Heart right ventricle (tissue), 16 donors: ENCODE results near the gene BNC2. TPM values are rescaled to one million over a fixed set of nuclear protein-coding genes. Genes with fewer than 3 reads are reported as not detected.

Source experiments
- ATAC-seq, 8 donors: fragments of 200-7000 bp; cut with Tn5 transposase; one replicate each; pipeline ENCODE4 v1.9.1; 2020; ENCODE audit warnings: mild to moderate bottlenecking in 8 of 8, moderate library complexity in 8 of 8, moderate number of reproducible peaks in 1 of 8
- DNase-seq, 2 donors: peaks; one replicate each; pipeline ENCODE4 v3.0.0-alpha.2; 2020
- H3K27ac ChIP-seq, 10 donors: fragments of 200-600 bp; sonication (generic) in 2 of 10; one replicate each; pipeline versions ENCODE4 v1.5.0 to v1.8.0; 2020 to 2022; ENCODE audit warnings: mild to moderate bottlenecking in 3 of 10
- H3K27me3 ChIP-seq, 7 donors: fragments of 200-600 bp; one replicate each; pipeline ENCODE4 v1.8.0; 2021 to 2022; ENCODE audit warnings: mild to moderate bottlenecking in 2 of 7
- H3K36me3 ChIP-seq, 9 donors: fragments of 200-600 bp; sonication (generic) in 1 of 9; one replicate each; pipeline versions ENCODE4 v1.5.0 to v1.8.0; 2020 to 2022; ENCODE audit warnings: mild to moderate bottlenecking in 2 of 9
- H3K4me1 ChIP-seq, 9 donors: fragments of 200-600 bp; sonication (generic) in 1 of 9; one replicate each; pipeline versions ENCODE4 v1.5.0 to v1.8.0; 2020 to 2022; ENCODE audit warnings: mild to moderate bottlenecking in 4 of 9
- H3K4me3 ChIP-seq, 10 donors: fragments of 200-600 bp; sonication (generic) in 2 of 10; one replicate each; pipeline versions ENCODE4 v1.5.0 to v1.8.0; 2020 to 2022; ENCODE audit warnings: mild to moderate bottlenecking in 7 of 10, moderate library complexity in 2 of 10
- H3K9me3 ChIP-seq, 11 donors: fragments of 200-600 bp in 10 of 11; sonication (generic) in 2 of 11; one replicate each; pipeline versions ENCODE4 v1.5.0 to v1.8.0; 2013 to 2022; ENCODE audit warnings: mild to moderate bottlenecking in 2 of 11, control low read depth in 1 of 11, moderate library complexity in 1 of 11
- CTCF ChIP-seq, 9 donors: fragments of 200-600 bp; sonication (generic) in 2 of 9; IDR thresholded peaks; one replicate each; pipeline versions ENCODE4 v1.5.0 to v1.8.0; 2021 to 2022; ENCODE audit warnings: antibody characterized with exemption in 9 of 9, mild to moderate bottlenecking in 5 of 9, moderate library complexity in 1 of 9
- WGBS, 2 donors: extraction: QIAGEN DNeasy Blood & Tissue Kit; methylation state at CpG; one replicate each; pipeline ENCODE4 v1.1.7; 2013; ENCODE audit warnings: inconsistent platforms in 1 of 2; 5-methylcytosine and 5-hydroxymethylcytosine counted together
- intact Hi-C, 10 donors: fragments of 100-400 bp; cut with DNase I; formaldehyde crosslinking; loops; one replicate each; pipeline versions ENCODE4 v1.11.1 to v1.14.2; 2022
- polyA plus RNA-seq, 2 donors: library from polyadenylated mRNA; stranded (reverse); fragments of 200-250 nt; gene quantifications; one replicate each; pipeline ENCODE4 v1.2.3, GENCODE V29; 2013
- total RNA-seq, 10 donors: library from RNA; stranded (reverse); fragmentation: NEBNext Ultra II Directional in 3 of 10; extraction: Animal tissue kit (Norgen Biotek cat#: 25700) in 3 of 10; gene quantifications; one replicate each; pipeline versions ENCODE4 v1.2.1 to v1.2.4, GENCODE V29; 2021 to 2023
- donor health status: Arrhythmogenic right ventricular cardiomyopathy.
- donor health status: ischemic (EF 13 %, LVEDD 7.1; RV severe dilation, severe dysfunction).
- donor health status: healthy with polysubstance abuse.
- donor health status: DM: no; HTN: yes; CAD: no.
- donor health status: DM: no; HTN: no; CAD: no.
- donor health status: ischemic (EF 25% LVEDD 6.9; RV normal size, moderate dysfunction).
- donor health status: ischemic (EF 25% LVEDD 5.7; RV mildly dilated, moderate dysfunction).
- donor health status: healthy.
- donor health status: DM: yes; HTN: yes; CAD: no.
- donor health status: Ischemic cardiomyopathy.
- donor health status: ischemic (EF 35%, LVEDD 5.7; RV mildly dilated, moderate dysfunction).
- donor health status: nonischemic (EF 11% LVEDD 7.7; RV severe dilation, severe dysfunction).
- donor health status: DM: yes; HTN: yes; CAD: no.
- donor health status: PGD.
- donor health status: ischemic (EF 29% LVEDD 5.4; RV normal size, mild dysfunction).
- donor health status: nonischemic (EF 23%, LVEDD 6.1; RV moderate dilation, normal function).

The BNC2 gene
- total and polyA plus RNA-seq, 12 donors = 0.49 to 7.3 (median 3.2) TPM

- Histone ChIP-seq H3K4me1 (no peaks in the 10 kb centered on the region), H3K27me3 (no peaks in the 10 kb centered on the region), H3K9me3 (peaks cover 0 to 4% (median 0%) of the 10 kb centered on the region in 11 donors), H3K4me3 (no peak overlapping the region), H3K36me3 (no peaks in the 10 kb centered on the region), H3K27ac (no peak overlapping the region)
- DNase-seq (no peak), ATAC-seq (no peak)
- WGBS, 2 donors = 67 to 70% methylated on average over 5 of the region's 5 CpGs
- no peak for TF ChIP-seq CTCF (IDR thresholded peaks at IDR 0.05)
- intact Hi-C loops = no loop called here
These were observed 232.6 kb downstream of the BNC2 start for GRCh38 chr9:16637911-16638310.

DNA sequence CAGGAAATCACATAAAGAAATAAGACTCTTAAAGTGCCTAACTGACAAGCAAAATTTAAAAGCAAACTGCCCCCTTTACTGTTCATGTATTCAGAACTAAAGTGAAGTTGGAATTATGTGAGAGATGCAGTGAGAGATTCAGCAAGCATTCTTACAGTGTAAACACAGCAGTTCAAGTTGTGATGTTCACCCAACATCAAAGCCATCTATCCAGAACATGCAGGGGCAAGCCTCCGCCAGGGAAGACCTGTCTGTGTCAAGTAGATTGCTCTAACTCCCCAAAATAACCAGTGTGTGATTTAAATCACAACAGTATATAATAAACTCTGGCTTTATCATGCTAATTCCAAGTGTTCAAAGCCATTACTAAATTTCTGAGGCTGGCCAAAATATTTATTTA, 233.3 kb downstream of the BNC2 start:
- intact Hi-C loops = no loop called here
- WGBS, 2 donors = 93 to 96% methylated on average over 1 of the region's 1 CpG
- H3K4me1 ChIP-seq = no peaks in the 10 kb centered on the region
- no peaks in the 10 kb centered on the region for H3K27me3 ChIP-seq
- H3K4me3 ChIP-seq = no peak overlapping the region
- ATAC-seq = no peak
- no peak for TF ChIP-seq CTCF (IDR thresholded peaks at IDR 0.05)
- DNase-seq = no peak
- no peaks in the 10 kb centered on the region for H3K36me3 ChIP-seq
- peaks cover 0 to 4% (median 0%) of the 10 kb centered on the region in 11 donors for H3K9me3 ChIP-seq
- H3K27ac ChIP-seq = no peak overlapping the region

GRCh38 chr9:16633794-16634193, 236.7 kb downstream of the BNC2 start:
- 88 to 89% methylated on average over 2 of the region's 2 CpGs for WGBS, 2 donors
- TF ChIP-seq CTCF (IDR thresholded peaks at IDR 0.05) = no peak
- Histone ChIP-seq H3K36me3 (no peaks in the 10 kb centered on the region), H3K4me3 (no peak overlapping the region), H3K27ac (no peak overlapping the region), H3K4me1 (no peaks in the 10 kb centered on the region), H3K9me3 (peaks cover 0 to 4% (median 0%) of the 10 kb centered on the region in 11 donors), H3K27me3 (no peaks in the 10 kb centered on the region)
- ATAC-seq = no peak
- intact Hi-C loops = no loop called here
- no peak for DNase-seq

GRCh38 chr9:16628413-16628812, 242.1 kb downstream of the BNC2 start:
- DNase-seq = no peak
- ATAC-seq = no peak
- Histone ChIP-seq H3K4me1 (peaks cover 0 to 35% (median 17%) of the 10 kb centered on the region in 9 donors), H3K9me3 (no peaks in the 10 kb centered on the region), H3K27ac (peak overlapping the region in 7 of 10 donors; percentile 2 to 68 (median 33)), H3K4me3 (no peak overlapping the region), H3K27me3 (no peaks in the 10 kb centered on the region), H3K36me3 (no peaks in the 10 kb centered on the region)
- no peak for TF ChIP-seq CTCF (IDR thresholded peaks at IDR 0.05)
- intact Hi-C loops = no loop called here
- 79 to 86% methylated on average over 7 of the region's 7 CpGs for whole genome bisulfite sequencing, 2 donors
